ENCODE data around the gene NDUFS7. TPM values are rescaled to one million over a fixed set of nuclear protein-coding genes. Genes with fewer than 3 reads are reported as not detected.

NDUFS7 gene
- total RNA-seq, 1 experiment from 2014 or later: 83.9 TPM

GRCh38 chr19:1435378-1435989, 51.8 kb downstream of the NDUFS7 start:
- Mint-ChIP-seq H3K36me3 (ENCODE audit: insufficient read depth in 1 of 3, low read depth in 3 of 3) (peaks cover 23 to 57% (median 46%) of the 10 kb centered on the region in 3 experiments), H3K27me3 (ENCODE audit: low read depth) (no peaks in the 10 kb centered on the region; the same call in 1 of the 2 replicates), H3K4me1 (peaks cover 0 to 15% of the 10 kb centered on the region in 2 experiments), H3K9me3 (no peaks in the 10 kb centered on the region), H3K27ac (peak overlapping the region in 2 of 3 experiments; percentile 59 to 95; a peak in 2 of 7 replicates), H3K4me3 (no peak overlapping the region; a peak in 1 of 5 replicates)
- H3K4me2 ChIP-seq (ENCODE audit: insufficient read depth, insufficient read length, low read length): no peak overlapping the region
- H2BK12ac ChIP-seq (ENCODE audit: insufficient read length, low read depth, low read length): no peak overlapping the region
- no peak overlapping the region for H2BK15ac ChIP-seq (ENCODE audit: low read depth, low read length)
- no peaks in the 10 kb centered on the region for H3K27me3 ChIP-seq (ENCODE audit: insufficient read depth, low read length)
- no peak overlapping the region for H2AFZ ChIP-seq (ENCODE audit: low read length)
- no peak overlapping the region for H4K8ac ChIP-seq (replicated peaks; ENCODE audit: insufficient read length, low read depth, low read length)
- H3K14ac ChIP-seq (ENCODE audit: insufficient read depth, low read length): no peak overlapping the region
- no peak overlapping the region for H3T11ph ChIP-seq (ENCODE audit: low read length)
- TF ChIP-seq CTCF (conservative IDR thresholded peaks at IDR 0.05): no peak
- H3K4me1 ChIP-seq (ENCODE audit: insufficient read depth, low read length): no peaks in the 10 kb centered on the region
- no peak overlapping the region for H2BK120ac ChIP-seq (ENCODE audit: low read depth, low read length, poor library complexity, severe bottlenecking)
- DNase-seq: no peak
- no peak overlapping the region for H2BK20ac ChIP-seq (ENCODE audit: low read depth, low read length, poor library complexity, severe bottlenecking)
- H3K23ac ChIP-seq (ENCODE audit: insufficient read length, low read depth, low read length): no peak overlapping the region
- no peaks in the 10 kb centered on the region for H4K20me1 ChIP-seq (ENCODE audit: control insufficient read depth, insufficient read depth, insufficient read length)
- no peak overlapping the region for H3K9ac ChIP-seq (ENCODE audit: extremely low read depth, insufficient read length, low read length)
- no peak overlapping the region for H3K56ac ChIP-seq (ENCODE audit: insufficient read length, low read depth, low read length)
- H3K18ac ChIP-seq (ENCODE audit: insufficient read length, low read depth, low read length): no peak overlapping the region
- H3K23me2 ChIP-seq (ENCODE audit: insufficient read length, low read depth, low read length, poor library complexity, severe bottlenecking): peaks cover 5% of the 10 kb centered on the region
- H4K91ac ChIP-seq (ENCODE audit: insufficient read length, low read depth, low read length): no peak overlapping the region
- no peak overlapping the region for H3K4ac ChIP-seq (ENCODE audit: low read depth, low read length)
- no peak overlapping the region for H2BK5ac ChIP-seq (ENCODE audit: insufficient read length, low read length)
- H4K5ac ChIP-seq (ENCODE audit: insufficient read length, low read depth, low read length): no peak overlapping the region
- H3K27ac ChIP-seq (ENCODE audit: insufficient read length, low read depth, low read length): no peak overlapping the region
- H2AK5ac ChIP-seq (ENCODE audit: insufficient read length, low read length): no peak overlapping the region
- H3K79me2 ChIP-seq (ENCODE audit: insufficient read depth, low read length): peaks cover 11% of the 10 kb centered on the region; the same call in 1 of the 2 replicates
- WGBS (ENCODE audit: extremely low coverage, insufficient read length, low lambda C conversion rate): no CpG with 5 or more reads among the region's 21 CpGs
- no peaks in the 10 kb centered on the region for H3K9me3 ChIP-seq (ENCODE audit: control insufficient read depth, low read depth, low read length)
- H3K79me1 ChIP-seq (ENCODE audit: insufficient read depth, low read depth, low read length, poor library complexity, severe bottlenecking): peaks cover 6% of the 10 kb centered on the region
